HG02678 (cell line): ENCODE measurements around the gene SMU1.

Source experiments
- ATAC-seq: cut with Tn5 transposase; IDR thresholded peaks from one replicate; pipeline ENCODE4 v1.9.1; 2021; ENCODE audit warnings: mild to moderate bottlenecking, moderate library complexity; ENCODE audit not compliant: unreplicated experiment

SMU1 gene

DNA sequence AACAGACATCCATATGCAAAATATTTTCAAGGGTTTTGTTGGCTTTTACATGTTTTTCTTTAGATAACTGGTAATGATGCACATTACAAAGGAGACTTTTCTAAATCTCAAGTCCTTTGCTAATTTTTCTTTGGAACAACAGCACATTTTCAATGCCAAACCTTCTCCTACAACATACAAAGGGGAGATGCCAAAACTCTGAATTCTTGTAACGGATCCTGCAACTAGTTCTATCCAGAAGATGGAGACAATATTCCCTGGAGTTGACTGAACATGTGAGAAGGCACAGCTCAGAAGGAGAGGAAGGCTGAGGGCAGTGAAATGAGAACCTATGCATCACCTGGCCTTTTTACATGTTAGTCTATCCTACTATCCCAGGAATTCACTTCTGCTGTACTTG is 30.4 kb downstream of the SMU1 start:
- ATAC-seq = no peak

DNA sequence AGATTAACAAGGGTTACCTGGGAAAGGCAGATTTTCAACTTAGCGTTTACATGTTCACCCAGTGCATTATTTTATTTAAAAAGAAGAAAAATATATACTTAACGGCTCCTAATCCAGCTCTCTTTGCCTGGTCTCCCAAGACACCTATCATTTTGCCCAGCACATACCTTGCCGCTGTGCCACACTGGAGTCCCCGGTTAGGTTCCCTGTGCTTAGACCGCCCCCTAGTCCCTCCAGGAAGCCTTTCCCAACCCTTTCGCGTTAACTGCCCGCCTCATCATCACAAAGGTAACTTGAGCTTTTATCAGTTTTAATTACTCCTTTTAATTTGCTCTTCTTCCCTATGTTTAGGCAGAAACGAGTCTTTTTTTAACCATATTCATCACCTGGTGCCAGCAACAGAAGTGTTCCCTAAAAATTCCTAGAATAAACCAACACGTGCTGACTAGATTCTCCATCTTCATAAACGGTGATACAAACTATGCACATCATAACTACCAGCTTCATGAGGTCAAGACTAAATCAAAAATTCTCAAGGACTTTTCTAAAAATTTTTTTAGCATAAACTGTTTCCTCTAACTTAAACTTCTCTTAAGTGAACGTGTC is 31.7 kb downstream of the SMU1 start:
- ATAC-seq = no peak

GRCh38 chr9:33044162-33044673 is 32.3 kb downstream of the SMU1 start:
- ATAC-seq = peak; percentile 77

DNA sequence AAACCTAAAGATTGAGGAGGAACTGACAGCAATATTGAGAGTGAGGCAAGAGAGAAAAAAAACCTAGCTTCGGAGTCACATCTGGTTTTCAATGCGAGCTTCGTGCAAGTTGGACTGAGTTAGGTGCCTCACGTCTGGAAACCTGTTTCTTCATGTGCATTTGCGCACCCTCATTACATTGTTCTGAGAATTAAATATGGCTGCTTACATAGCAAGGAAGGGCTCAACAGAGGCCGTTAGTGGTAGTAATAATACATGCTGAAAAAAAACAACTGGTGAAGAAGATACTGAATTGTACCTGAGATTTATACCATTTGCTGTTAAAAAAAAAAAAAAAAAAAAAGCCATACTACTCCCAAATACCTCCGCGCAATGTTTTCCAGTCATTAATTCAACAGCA is 32.8 kb downstream of the SMU1 start:
- no peak for ATAC-seq

DNA sequence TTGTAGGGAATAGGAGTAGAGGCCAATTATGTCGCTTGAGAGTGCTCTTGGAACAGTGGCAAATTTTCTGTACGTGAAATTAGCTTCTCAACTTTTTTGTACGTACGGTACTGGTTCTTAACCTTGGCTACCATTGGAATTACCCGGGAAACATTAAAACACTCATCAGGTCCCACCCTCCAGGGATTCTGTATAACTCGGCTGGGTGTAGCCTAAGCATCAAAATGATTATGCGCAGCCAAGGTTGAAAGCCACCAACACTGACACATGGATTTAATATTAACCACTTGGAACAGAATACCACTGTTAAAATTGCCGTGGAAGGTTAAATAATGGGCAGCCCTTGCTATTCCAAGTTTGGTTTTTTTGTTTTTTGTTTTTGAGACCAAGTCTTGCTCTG is 34.0 kb downstream of the SMU1 start:
- ATAC-seq = no peak

DNA sequence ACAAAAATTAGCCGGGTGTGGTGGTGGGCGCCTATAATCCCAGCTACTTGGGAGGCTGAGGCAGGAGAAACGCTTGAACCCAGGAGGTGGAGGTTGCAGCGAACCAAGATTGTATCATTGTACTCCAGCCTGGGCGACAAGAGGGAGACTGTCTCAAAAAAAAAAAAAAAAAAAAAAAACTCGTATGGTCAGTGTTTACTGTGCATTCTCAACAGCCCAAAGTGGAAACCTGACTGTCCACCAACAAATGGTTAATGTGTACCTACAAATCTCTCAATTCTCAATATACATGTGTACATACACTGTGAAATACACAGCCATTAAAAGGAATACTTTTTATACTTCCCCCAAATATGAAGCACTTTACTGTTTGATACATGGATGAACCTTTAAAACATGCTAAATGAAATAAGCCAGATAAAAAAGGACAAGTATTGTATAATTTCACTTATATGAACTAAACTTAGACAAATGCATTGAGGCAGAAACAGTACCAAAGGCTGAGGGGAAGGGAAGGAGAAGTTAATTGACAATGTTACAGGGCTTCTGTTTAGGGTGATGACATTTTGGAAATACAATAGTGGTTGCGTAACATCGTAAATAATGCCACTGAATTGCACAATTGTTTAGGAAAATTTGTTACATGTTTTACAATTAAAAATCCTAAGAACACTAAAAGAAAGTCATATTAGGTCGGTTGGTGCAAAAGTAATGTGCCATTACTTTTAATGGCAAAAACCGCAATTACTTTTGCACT is 34.9 kb downstream of the SMU1 start:
- no peak for ATAC-seq

GRCh38 chr9:33040792-33041431 is 35.6 kb downstream of the SMU1 start:
- ATAC-seq = no peak

DNA sequence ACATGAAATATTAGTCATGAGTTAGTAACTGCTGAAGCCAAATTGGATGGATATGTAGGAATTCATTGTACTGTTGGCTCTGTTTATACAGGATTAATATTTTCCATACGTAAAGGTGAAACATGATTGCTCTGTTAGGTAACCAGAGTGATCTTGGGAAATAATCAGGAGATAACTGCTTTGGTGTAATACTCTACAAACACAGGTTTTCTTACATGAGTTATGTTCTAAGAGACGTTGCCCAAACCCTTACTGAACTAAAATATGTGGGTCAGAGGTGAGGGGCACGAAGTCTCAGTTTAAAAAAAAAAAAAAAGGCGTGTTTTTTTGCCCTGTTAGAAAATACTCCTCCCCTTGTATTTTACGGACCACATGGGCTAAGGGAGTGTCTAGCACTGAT is 43.6 kb downstream of the SMU1 start:
- no peak for ATAC-seq

DNA sequence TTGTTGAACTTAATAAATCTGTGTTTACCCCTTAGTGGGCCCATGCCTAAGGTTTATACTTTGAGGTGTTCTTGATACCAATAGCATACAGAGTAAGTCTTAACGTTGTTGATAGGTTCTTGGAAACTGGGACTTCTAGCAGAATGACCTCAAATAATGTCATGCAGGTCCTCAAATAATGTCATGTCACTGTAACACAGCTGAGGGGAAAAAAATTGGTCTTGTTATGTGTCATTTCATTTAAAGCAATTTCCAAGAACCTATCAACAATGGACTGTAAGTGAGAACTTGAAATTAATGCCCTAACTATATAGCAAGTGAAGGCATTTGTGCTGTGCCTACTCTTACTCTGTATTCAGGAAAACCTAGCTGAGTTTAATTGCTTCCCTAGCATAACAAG is 44.2 kb downstream of the SMU1 start:
- ATAC-seq = no peak

DNA sequence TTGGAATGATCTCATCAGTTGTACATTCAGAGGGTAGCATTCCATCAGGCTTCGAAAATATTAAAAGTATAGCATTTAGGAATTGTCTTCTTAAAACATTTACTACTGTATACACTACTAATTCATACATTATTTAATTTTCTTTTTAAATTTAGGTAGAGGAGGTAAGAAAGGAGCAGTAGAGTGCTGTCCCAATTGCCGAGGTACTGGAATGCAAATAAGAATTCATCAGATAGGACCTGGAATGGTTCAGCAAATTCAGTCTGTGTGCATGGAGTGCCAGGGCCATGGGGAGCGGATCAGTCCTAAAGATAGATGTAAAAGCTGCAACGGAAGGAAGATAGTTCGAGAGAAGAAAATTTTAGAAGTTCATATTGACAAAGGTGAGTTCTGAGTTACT is 46.2 kb downstream of the SMU1 start:
- no peak for ATAC-seq

DNA sequence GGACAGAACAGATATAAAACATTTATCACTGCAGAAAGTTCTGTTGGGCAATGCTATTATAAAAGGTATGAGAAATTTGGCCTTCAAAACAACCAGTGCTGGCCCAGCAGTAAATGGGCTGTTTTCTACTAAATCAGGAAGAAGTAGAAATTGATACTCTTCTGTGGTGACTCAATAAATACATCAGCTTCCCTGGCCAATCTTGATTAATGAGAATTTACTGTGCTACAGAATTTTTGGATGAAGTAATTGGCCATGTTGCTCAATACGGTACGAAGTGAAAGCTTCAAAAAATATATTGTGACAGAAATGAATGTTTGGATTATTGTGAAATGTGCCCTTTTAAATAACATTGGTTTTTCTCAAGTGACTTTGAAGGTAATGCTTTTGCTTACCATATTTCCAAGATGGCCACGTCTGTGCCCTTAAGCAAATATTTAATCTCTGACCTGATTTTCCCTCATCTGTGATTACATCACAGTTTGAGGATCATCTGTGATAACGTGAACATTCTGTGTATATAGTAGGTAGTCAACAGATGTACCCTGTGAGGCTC is 47.2 kb downstream of the SMU1 start:
- no peak for ATAC-seq

- peak; percentile 48 for ATAC-seq
These were observed 50.7 kb downstream of the SMU1 start for GRCh38 chr9:33025572-33026342.

DNA sequence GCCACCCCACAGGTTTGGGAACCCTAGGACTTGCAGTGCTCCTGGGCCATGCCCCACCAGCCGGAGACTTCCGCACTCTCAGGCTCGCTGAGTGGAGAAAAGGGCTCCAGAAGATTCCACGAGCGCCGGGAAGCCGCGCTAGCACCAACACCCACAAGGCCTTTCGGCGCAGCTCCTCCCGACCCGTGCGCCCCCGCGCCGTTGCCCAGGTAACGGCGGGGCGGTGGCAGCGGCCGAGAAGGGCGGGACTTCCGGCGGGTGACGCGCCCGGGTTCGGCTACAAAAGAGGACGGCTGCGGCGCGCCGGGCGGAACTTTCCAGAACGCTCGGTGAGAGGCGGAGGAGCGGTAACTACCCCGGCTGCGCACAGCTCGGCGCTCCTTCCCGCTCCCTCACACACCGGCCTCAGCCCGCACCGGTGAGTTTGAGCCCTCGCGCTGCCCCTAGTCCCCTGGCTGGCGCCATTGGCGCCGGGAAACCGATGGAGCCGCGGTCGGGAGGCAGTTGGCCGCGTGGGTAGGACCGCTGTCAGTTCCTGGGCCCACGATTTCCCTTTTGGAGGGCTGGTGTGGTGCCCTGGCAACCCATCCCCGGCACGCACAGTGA is 51.4 kb downstream of the SMU1 start, which contains the start of gene DNAJA1:
DNAJA1 (plus strand) TSS at position 308 of the 606 bp plus-strand sequence. CDS start 1,212 bp downstream, outside the sequence.
- peak; percentile 94 for ATAC-seq

GRCh38 chr9:33024126-33024965 is 52.1 kb downstream of the SMU1 start:
- no peak for ATAC-seq

GRCh38 chr9:33023661-33024060 is 52.8 kb downstream of the SMU1 start:
- no peak for ATAC-seq

- ATAC-seq = no peak
These were observed 53.7 kb downstream of the SMU1 start for GRCh38 chr9:33022755-33023154.

DNA sequence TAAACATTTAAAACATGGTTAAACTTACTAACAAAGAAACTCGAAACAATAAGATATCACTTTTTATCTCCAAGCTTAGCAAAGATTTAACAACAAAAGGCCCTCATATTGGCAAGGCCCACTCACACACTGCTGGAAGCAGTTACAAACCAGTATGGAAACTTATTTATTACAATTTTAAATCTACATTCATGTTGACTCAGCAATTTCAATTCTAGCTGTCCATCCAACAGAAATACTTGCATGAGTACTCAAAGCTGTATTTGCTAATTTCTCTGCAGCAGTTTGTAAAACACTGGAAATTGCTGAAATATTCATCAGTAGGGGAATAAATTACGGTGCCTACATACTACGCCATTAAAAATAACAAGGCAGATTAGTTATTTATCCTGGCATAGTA is 54.2 kb downstream of the SMU1 start:
- ATAC-seq = no peak

GRCh38 chr9:33019797-33020196 is 56.7 kb downstream of the SMU1 start:
- no peak for ATAC-seq

GRCh38 chr9:33017283-33018041 is 59.0 kb downstream of the SMU1 start:
- peak; percentile 63 for ATAC-seq
